Stomach (tissue), 9 donors: ENCODE data around the gene CDC73. TPM values are rescaled to one million over a fixed set of nuclear protein-coding genes. Genes with fewer than 3 reads are reported as not detected.

Source experiments
- DNase-seq, 2 donors: peaks; one replicate each; pipeline versions ENCODE4 v3.0.0 to v3.0.0-alpha.2; 2013 to 2019
- H3K27ac ChIP-seq, 5 donors: fragments of 200-600 bp in 4 of 5; sonication (generic) in 4 of 5; one replicate each; pipeline ENCODE4 v1.5.1; 2013 to 2019; ENCODE audit warnings: mild to moderate bottlenecking in 1 of 5, moderate library complexity in 1 of 5
- H3K27me3 ChIP-seq, 3 donors: fragments of 200-600 bp; sonication (generic); one replicate each; pipeline ENCODE4 v1.5.1; 2017 to 2019; ENCODE audit warnings: mixed run types in 1 of 3
- H3K36me3 ChIP-seq, 4 donors: fragments of 200-600 bp; sonication (generic); 1 replicate in 3 of 4; 2 replicates in 1 of 4; pipeline ENCODE4 v1.5.1; 2016 to 2019
- H3K4me1 ChIP-seq, 4 donors: fragments of 200-600 bp; sonication (generic); one replicate each; pipeline ENCODE4 v1.5.1; 2016 to 2019
- H3K4me3 ChIP-seq, 4 donors: fragments of 200-600 bp; sonication (generic) in 3 of 4; one replicate each; pipeline ENCODE4 v1.5.1; 2016 to 2019; ENCODE audit warnings: mild to moderate bottlenecking in 1 of 4
- H3K9me3 ChIP-seq, 4 donors: fragments of 200-600 bp; sonication (generic); one replicate each; pipeline ENCODE4 v1.5.1; 2016 to 2019
- CTCF ChIP-seq, 7 experiments: fragments of 450-650 bp in 4 of 7; fragments of 200-600 bp in 3 of 7; sonication (generic) in 3 of 7; IDR thresholded peaks; one replicate each; pipeline ENCODE4 v1.5.1; 2016 to 2019; ENCODE audit warnings: antibody characterized with exemption in 7 of 7, control low read depth in 2 of 7, mild to moderate bottlenecking in 1 of 7
- EP300 ChIP-seq: sonication (generic); formaldehyde crosslinking; IDR thresholded peaks from one replicate; pipeline ENCODE4 v1.6.1; 2017; ENCODE audit warnings: antibody characterized with exemption
- POLR2A ChIP-seq, 4 donors: fragments of 450-650 bp; IDR thresholded peaks; one replicate each; pipeline ENCODE4 v1.6.1; 2016; ENCODE audit warnings: antibody characterized with exemption in 4 of 4, control low read depth in 2 of 4, mild to moderate bottlenecking in 1 of 4, moderate library complexity in 1 of 4
- POLR2AphosphoS5 ChIP-seq, 3 donors: sonication (generic); formaldehyde crosslinking; IDR thresholded peaks; one replicate each; pipeline ENCODE4 v1.6.1; 2016; ENCODE audit warnings: antibody characterized with exemption in 3 of 3
- WGBS, 5 donors: extraction: QIAGEN DNeasy Blood & Tissue Kit in 3 of 5; methylation state at CpG; one replicate each; pipeline versions ENCODE4 v1.1.5 to v1.1.7; 2013 to 2018; 5-methylcytosine and 5-hydroxymethylcytosine counted together
- intact Hi-C: fragments of 100-400 bp; cut with DNase I; formaldehyde crosslinking; loops from one replicate; pipeline ENCODE4 v1.15.1; 2023; ENCODE audit warnings: low total_unique reads
- polyA plus RNA-seq, 3 donors: library from polyadenylated mRNA; stranded (reverse); fragments of 200-250 nt; gene quantifications; one replicate each; pipeline ENCODE4 v1.2.3, GENCODE V29; 2013
- total RNA-seq, 5 donors: library from RNA; depleted of rRNA; stranded (reverse); fragments of >200 nt; gene quantifications; one replicate each; pipeline versions ENCODE4 v1.1.0 to v1.2.3, GENCODE V29; 2014 to 2016
- donor health status: healthy with polysubstance abuse.
- donor health status: Bipolar disorder and iron deficiency.
- donor health status: healthy.

The CDC73 gene
- total and polyA plus RNA-seq, 8 donors, result 6.7 to 75.9 (median 20.1) TPM

DNA sequence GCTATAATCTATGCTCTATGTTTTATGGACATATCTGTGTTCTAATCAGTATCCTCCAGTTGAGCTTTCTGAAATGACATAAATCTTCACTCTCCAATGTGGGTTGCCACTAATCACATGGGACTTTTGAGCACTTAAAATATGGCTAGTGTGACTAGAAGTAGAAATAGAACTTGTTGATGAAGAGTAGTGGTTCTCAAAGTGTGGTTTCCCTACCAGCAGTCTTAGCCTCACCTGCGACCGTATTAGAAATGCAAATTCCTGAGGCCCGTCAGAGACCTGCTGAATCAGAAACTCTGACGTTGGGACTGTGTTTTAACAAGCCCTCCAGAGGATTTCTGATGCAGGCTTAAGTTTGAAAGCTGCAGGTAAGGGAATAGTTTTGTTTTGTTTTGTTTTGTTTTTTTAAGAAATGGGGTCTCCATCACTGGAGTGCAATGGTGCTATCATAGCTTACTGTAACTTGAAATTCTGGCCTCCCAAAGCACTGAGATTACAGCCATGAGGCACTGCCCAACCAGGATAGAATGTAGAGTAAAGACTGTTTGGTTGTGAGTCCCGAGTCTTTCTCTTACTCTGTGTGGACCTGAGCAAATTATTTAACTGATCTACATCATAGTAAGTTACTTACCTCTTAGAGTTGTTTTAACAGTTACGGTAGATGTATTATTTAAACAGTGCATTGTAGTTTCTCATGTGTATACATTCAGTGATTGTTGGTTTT, 38.3 kb upstream of the CDC73 start:
- 90 to 93% (median 92%) methylated on average over 6 of the region's 6 CpGs for WGBS, 5 donors
- TF ChIP-seq POLR2AphosphoS5 (IDR thresholded peaks at IDR 0.05) (no peak), POLR2A (IDR thresholded peaks at IDR 0.05) (no peak), CTCF (IDR thresholded peaks at IDR 0.05) (no peak), EP300 (no peak)

GRCh38 chr1:193085263-193085662, 36.6 kb upstream of the CDC73 start:
- H3K27ac ChIP-seq, result no peak overlapping the region
- TF ChIP-seq EP300 (no peak), CTCF (IDR thresholded peaks at IDR 0.05) (no peak), POLR2AphosphoS5 (IDR thresholded peaks at IDR 0.05) (no peak), POLR2A (IDR thresholded peaks at IDR 0.05) (no peak)
- DNase-seq, result no peak
- WGBS, 5 donors, result 83 to 98% (median 91%) methylated on average over 1 of the region's 1 CpG
- no peaks in the 10 kb centered on the region for H3K27me3 ChIP-seq
- H3K9me3 ChIP-seq, result no peaks in the 10 kb centered on the region
- no peak overlapping the region for H3K4me3 ChIP-seq
- no peaks in the 10 kb centered on the region for H3K4me1 ChIP-seq
- H3K36me3 ChIP-seq, result peaks cover 16 to 76% (median 53%) of the 10 kb centered on the region in 4 donors
- intact Hi-C loops, result no loop called here

More for the DNA sequence above, 38.3 kb upstream of the CDC73 start:
- Histone ChIP-seq H3K27ac (no peak overlapping the region), H3K36me3 (peaks cover 18 to 78% (median 63%) of the 10 kb centered on the region in 4 donors), H3K9me3 (no peaks in the 10 kb centered on the region), H3K27me3 (no peaks in the 10 kb centered on the region), H3K4me3 (no peak overlapping the region), H3K4me1 (no peaks in the 10 kb centered on the region)
- no peak for DNase-seq
- intact Hi-C loops, result no loop called here

- intact Hi-C loops, result no loop called here
- DNase-seq, result no peak
- TF ChIP-seq CTCF (IDR thresholded peaks at IDR 0.05), result no peak
- no peak for TF ChIP-seq EP300
- no peak for TF ChIP-seq POLR2A (IDR thresholded peaks at IDR 0.05)
- no peak for TF ChIP-seq POLR2AphosphoS5 (IDR thresholded peaks at IDR 0.05)
- H3K27ac ChIP-seq, result no peak overlapping the region
- no peaks in the 10 kb centered on the region for H3K4me1 ChIP-seq
- no peak overlapping the region for H3K4me3 ChIP-seq
- WGBS, 5 donors, result 89 to 97% (median 89%) methylated on average over 3 of the region's 3 CpGs
- peaks cover 16 to 68% (median 47%) of the 10 kb centered on the region in 4 donors for H3K36me3 ChIP-seq
- no peaks in the 10 kb centered on the region for H3K9me3 ChIP-seq
- no peaks in the 10 kb centered on the region for H3K27me3 ChIP-seq
Measured at GRCh38 chr1:193086342-193086741, 35.5 kb upstream of the CDC73 start.

- Histone ChIP-seq H3K27me3 (no peaks in the 10 kb centered on the region), H3K9me3 (no peaks in the 10 kb centered on the region), H3K4me3 (no peak overlapping the region), H3K4me1 (no peaks in the 10 kb centered on the region), H3K27ac (no peak overlapping the region), H3K36me3 (peaks cover 10 to 62% (median 40%) of the 10 kb centered on the region in 4 donors)
- no peak for DNase-seq
- WGBS, 5 donors, result 44 to 53% (median 52%) methylated on average over 3 of the region's 3 CpGs
- intact Hi-C loops, result no loop called here
- TF ChIP-seq POLR2AphosphoS5 (IDR thresholded peaks at IDR 0.05), result no peak
- no peak for TF ChIP-seq POLR2A (IDR thresholded peaks at IDR 0.05)
- TF ChIP-seq EP300, result no peak
- TF ChIP-seq CTCF (IDR thresholded peaks at IDR 0.05), result no peak
Measured at GRCh38 chr1:193087893-193088292, 33.9 kb upstream of the CDC73 start.
